Endothelial cell of umbilical vein (primary cell): ENCODE measurements around the gene VGLL4. TPM values are rescaled to one million over a fixed set of nuclear protein-coding genes. Genes with fewer than 3 reads are reported as not detected.
A peak's percentile ranks its signal among the peaks of the same experiment; 100 is the strongest.
"Not testable (repeated sequence)": the region's sequence is repeated elsewhere in the genome, so short reads cannot be mapped to it uniquely, and the experiment has no call there.

Experiments
- BruUV-seq: library from RNA; stranded (reverse); fragments of 400-500 nt; replicated peaks from 2 replicates; lab custom pipeline; 2021; lab: Mats Ljungman, UMichigan
- CTCF ChIA-PET: fragments of 300-600, 350-600 bp; sonication (Branson Sonifier 250); formaldehyde crosslinking; loops from one replicate; lab custom pipeline; 2021; ENCODE audit warnings: antibody characterized with exemption, inconsistent platforms; lab: Charles Lee
- POLR2A ChIA-PET: fragments of 300-600, 350-600 bp; sonication (Branson Sonifier 250); formaldehyde crosslinking; loops from one replicate; lab custom pipeline; 2021; ENCODE audit warnings: antibody characterized with exemption, inconsistent platforms; lab: Charles Lee
- DNase-seq: peaks from one replicate; pipeline ENCODE4 v3.0.0-alpha.2; 2011; ENCODE audit warnings: low read depth, low spot score
- FAIRE-seq: peaks from 2 replicates; lab custom pipeline; 2011; peaks lifted over from hg19 to GRCh38; lab: Jason Lieb, UNC
- H2AFZ ChIP-seq: 2 replicates; pipeline ENCODE4 v1.6.0; 2012; ENCODE audit warnings: low read depth, low read length, control low read depth, inconsistent platforms
- H3K27ac ChIP-seq: 2 replicates; pipeline ENCODE4 v1.5.1; 2011; ENCODE audit warnings: low read depth, mild to moderate bottlenecking, control low read depth, low read length, moderate library complexity; ENCODE audit not compliant: insufficient read depth
- H3K27me3 ChIP-seq, 2 experiments: 2 replicates each; pipeline versions ENCODE4 v1.6.0 to v1.6.1; 2011; ENCODE audit warnings: low read length in 2 of 2, mixed read lengths in 1 of 2; ENCODE audit not compliant: control insufficient read depth in 2 of 2, insufficient read depth in 2 of 2
- H3K36me3 ChIP-seq, 2 experiments: 2 replicates in 1 of 2; 3 replicates in 1 of 2; pipeline ENCODE4 v1.5.1; 2011; ENCODE audit warnings: low read length in 2 of 2, mild to moderate bottlenecking in 1 of 2, moderate library complexity in 1 of 2; ENCODE audit not compliant: control insufficient read depth in 2 of 2, insufficient read depth in 2 of 2; ENCODE audit errors: extremely low read depth in 1 of 2
- H3K4me1 ChIP-seq: 3 replicates; pipeline ENCODE4 v1.5.1; 2011; ENCODE audit warnings: mild to moderate bottlenecking, low read length; ENCODE audit not compliant: control insufficient read depth, insufficient read depth; ENCODE audit errors: extremely low read depth
- H3K4me2 ChIP-seq: 2 replicates; pipeline ENCODE4 v1.6.1; 2011; ENCODE audit warnings: low read length, control low read depth, mixed read lengths; ENCODE audit not compliant: insufficient read depth
- H3K4me3 ChIP-seq, 3 experiments: fragments of 200-600 bp in 1 of 3; sonication (generic), shearing (Covaris generic) in 1 of 3; replicated peaks in 1 of 3; 2 replicates each; pipeline ENCODE4 v1.5.1; 2011 to 2016; ENCODE audit warnings: control low read depth in 3 of 3, low read length in 3 of 3, mild to moderate bottlenecking in 2 of 3, inconsistent platforms in 1 of 3, low read depth in 1 of 3, moderate library complexity in 1 of 3; ENCODE audit not compliant: insufficient read depth in 1 of 3
- H3K79me2 ChIP-seq: 2 replicates; pipeline ENCODE4 v1.6.0; 2012; ENCODE audit warnings: low read length, inconsistent platforms; ENCODE audit not compliant: control insufficient read depth, insufficient read depth
- H3K9ac ChIP-seq: replicated peaks from 2 replicates; pipeline ENCODE3; 2011; ENCODE audit warnings: low read length, control low read depth; ENCODE audit not compliant: insufficient read depth; ENCODE audit errors: extremely low read depth
- H3K9me1 ChIP-seq: replicated peaks from 3 replicates; pipeline ENCODE4 v1.6.0; 2011; ENCODE audit warnings: mild to moderate bottlenecking, low read length; ENCODE audit not compliant: control insufficient read depth, insufficient read depth; ENCODE audit errors: extremely low read depth
- H3K9me3 ChIP-seq: replicated peaks from 2 replicates; pipeline ENCODE4 v1.5.1; 2012; ENCODE audit warnings: low read length, inconsistent platforms; ENCODE audit not compliant: control insufficient read depth, insufficient read depth
- H4K20me1 ChIP-seq: replicated peaks from 2 replicates; pipeline ENCODE3; 2011; ENCODE audit warnings: mild to moderate bottlenecking, low read length; ENCODE audit not compliant: control insufficient read depth, insufficient read depth; ENCODE audit errors: extremely low read depth
- EZH2 ChIP-seq: IDR thresholded peaks from 2 replicates; pipeline ENCODE4 v1.6.1; 2012; ENCODE audit warnings: borderline replicate concordance, low read depth, mild to moderate bottlenecking, moderate library complexity, low read length, inconsistent platforms; ENCODE audit not compliant: severe bottlenecking
- FOS ChIP-seq: IDR thresholded peaks from 2 replicates; pipeline ENCODE4 v1.6.1; 2011; ENCODE audit warnings: mild to moderate bottlenecking, low read length, moderate library complexity, borderline replicate concordance; ENCODE audit not compliant: insufficient read depth
- GATA2 ChIP-seq: IDR thresholded peaks from 2 replicates; pipeline ENCODE4 v1.7.0; 2011; ENCODE audit warnings: low read depth, mild to moderate bottlenecking, moderate library complexity, mixed read lengths, low read length; ENCODE audit not compliant: insufficient read length, insufficient read depth
- JUN ChIP-seq: IDR thresholded peaks from 2 replicates; pipeline ENCODE4 v1.6.1; 2011; ENCODE audit warnings: borderline replicate concordance, low read depth; ENCODE audit not compliant: insufficient read length, insufficient read depth
- MYC ChIP-seq: IDR thresholded peaks from one replicate; pipeline ENCODE4 v1.6.1; 2011; ENCODE audit warnings: mild to moderate bottlenecking, low read depth, low read length
- POLR2A ChIP-seq: IDR thresholded peaks from 2 replicates; pipeline ENCODE4 v1.6.1; 2012; ENCODE audit warnings: low read depth, mild to moderate bottlenecking, control low read depth, low read length
- POLR2AphosphoS5 ChIP-seq: IDR thresholded peaks from 2 replicates; pipeline ENCODE4 v1.6.1; 2012; ENCODE audit warnings: low read depth, mild to moderate bottlenecking, control low read depth, low read length, moderate library complexity; ENCODE audit not compliant: insufficient read depth
- dilution Hi-C: fragments of 300-500 bp; cut with MboI; formaldehyde crosslinking; loops from one replicate; pipeline ENCODE4 v1.15.0; 2019; ENCODE audit warnings: low sequenced_read_pairs; ENCODE audit not compliant: extremely low pct_ligation_motif_present
- intact Hi-C: fragments of 100-400 bp; cut with micrococcal nuclease; formaldehyde crosslinking; loops from one replicate; pipeline ENCODE4 v1.10.0; 2022
- polyA plus RNA-seq, 4 experiments: library from polyadenylated mRNA; depleted of rRNA in 3 of 4; stranded (reverse) in 3 of 4; unstranded in 1 of 4; fragments of >200 nt; gene quantifications; 2 replicates each; pipeline versions ENCODE4 v1.2.1 to v1.2.3, GENCODE V29; 2011 to 2012; ENCODE audit warnings: missing spikeins in 1 of 4
- total RNA-seq: library from RNA; stranded (reverse); gene quantifications from 2 replicates; pipeline ENCODE4 v1.2.3, GENCODE V29; 2021
- TF ChIP-seq, protein P1 (sequence below), 2 donors: IDR thresholded peaks; 1 replicate in 1 of 2; 2 replicates in 1 of 2; pipeline ENCODE4 v1.5.1; 2011; ENCODE audit warnings: low read length in 2 of 2, mild to moderate bottlenecking in 2 of 2, moderate library complexity in 2 of 2, control low read depth in 1 of 2, inconsistent platforms in 1 of 2, low read depth in 1 of 2; ENCODE audit not compliant: insufficient read depth in 1 of 2; ENCODE audit errors: extremely low read depth in 1 of 2
- TF ChIP-seq, protein P2 (sequence below): IDR thresholded peaks from 2 replicates; pipeline ENCODE4 v1.6.1; 2011; ENCODE audit not compliant: insufficient read depth, insufficient read length

VGLL4 gene
- total and polyA plus RNA-seq, 2 donors (not counting 3 experiments of a cell fraction or from before 2014, with no cell fraction given), result 67.0 to 78.9 TPM

DNA sequence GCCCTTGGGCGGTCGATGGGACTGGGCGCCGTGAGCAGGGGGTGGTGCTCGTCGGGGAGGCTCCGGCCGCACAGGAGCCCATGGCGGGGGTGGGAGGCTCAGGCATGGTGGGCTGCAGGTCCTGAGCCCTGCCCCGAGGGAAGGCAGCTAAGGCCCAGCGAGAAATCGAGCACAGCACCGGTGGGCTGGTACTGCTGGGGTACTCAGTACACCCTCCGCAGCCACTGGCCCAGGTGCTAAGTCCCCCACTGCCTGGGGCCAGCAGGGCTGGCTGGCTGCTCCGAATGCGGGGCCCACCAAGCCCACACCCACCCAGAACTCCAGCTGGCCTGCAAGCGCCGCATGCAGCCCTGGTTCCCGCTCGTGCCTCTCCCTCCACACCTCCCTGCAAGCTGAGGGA, 132.1 kb downstream of the VGLL4 start:
- H2AFZ ChIP-seq, H3K36me3 ChIP-seq, H3K27ac ChIP-seq, BruUV-seq, intact Hi-C loops, H4K20me1 ChIP-seq, H3K27me3 ChIP-seq, H3K9me3 ChIP-seq, H3K79me2 ChIP-seq, DNase-seq, H3K9ac ChIP-seq, H3K4me3 ChIP-seq, H3K4me2 ChIP-seq, POLR2A ChIA-PET, dilution Hi-C loops, CTCF ChIA-PET, H3K9me1 ChIP-seq, FAIRE-seq: not testable (repeated sequence)
- H3K4me1 ChIP-seq, result peaks cover 44% of the 10 kb centered on the region

DNA sequence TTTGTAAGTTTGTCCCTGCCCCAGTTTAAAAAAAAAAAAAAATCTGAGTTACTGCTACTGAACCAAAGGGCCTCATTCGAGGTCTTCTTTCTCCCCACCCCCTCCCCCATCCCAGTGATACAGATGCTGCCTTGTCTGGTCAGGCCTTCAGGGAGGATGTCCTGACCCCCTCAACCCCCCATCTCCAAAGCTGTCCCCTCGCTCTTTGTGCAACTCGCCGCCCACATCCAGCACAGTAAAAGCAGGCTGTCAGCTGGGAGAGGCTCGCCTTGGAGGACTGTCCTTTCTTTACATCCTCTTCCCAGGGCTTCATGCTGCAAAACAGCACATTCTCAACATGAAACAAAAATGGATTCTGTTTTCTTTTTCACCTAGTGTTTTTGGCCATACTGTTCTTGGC, 133.4 kb downstream of the VGLL4 start:
- Histone ChIP-seq H3K36me3 (no peaks in the 10 kb centered on the region), H3K27me3 (no peaks in the 10 kb centered on the region), H3K9ac (no peak overlapping the region), H3K27ac (peak overlapping the region; percentile 87), H3K9me1 (no peaks in the 10 kb centered on the region), H3K4me2 (peak overlapping the region; percentile 82), H4K20me1 (no peaks in the 10 kb centered on the region), H2AFZ (no peak overlapping the region), H3K9me3 (no peaks in the 10 kb centered on the region), H3K4me1 (peaks cover 44% of the 10 kb centered on the region), H3K79me2 (no peaks in the 10 kb centered on the region), H3K4me3 (no peak overlapping the region)
- ChIA-PET CTCF (interaction anchor here (1.2 to 2.8 kb wide), 3 partner anchors 12 to 131 kb away, joined by 4 to 14 read pairs (median 8); no protein-coding TSS in a partner anchor), POLR2A (no interaction called here)
- dilution Hi-C loops (no loop called here), intact Hi-C loops (no loop called here)
- no TSS peak for BruUV-seq
- DNase-seq (no peak), FAIRE-seq (no peak)
- TF ChIP-seq GATA2, result no peak
- TF ChIP-seq, protein P1, sequence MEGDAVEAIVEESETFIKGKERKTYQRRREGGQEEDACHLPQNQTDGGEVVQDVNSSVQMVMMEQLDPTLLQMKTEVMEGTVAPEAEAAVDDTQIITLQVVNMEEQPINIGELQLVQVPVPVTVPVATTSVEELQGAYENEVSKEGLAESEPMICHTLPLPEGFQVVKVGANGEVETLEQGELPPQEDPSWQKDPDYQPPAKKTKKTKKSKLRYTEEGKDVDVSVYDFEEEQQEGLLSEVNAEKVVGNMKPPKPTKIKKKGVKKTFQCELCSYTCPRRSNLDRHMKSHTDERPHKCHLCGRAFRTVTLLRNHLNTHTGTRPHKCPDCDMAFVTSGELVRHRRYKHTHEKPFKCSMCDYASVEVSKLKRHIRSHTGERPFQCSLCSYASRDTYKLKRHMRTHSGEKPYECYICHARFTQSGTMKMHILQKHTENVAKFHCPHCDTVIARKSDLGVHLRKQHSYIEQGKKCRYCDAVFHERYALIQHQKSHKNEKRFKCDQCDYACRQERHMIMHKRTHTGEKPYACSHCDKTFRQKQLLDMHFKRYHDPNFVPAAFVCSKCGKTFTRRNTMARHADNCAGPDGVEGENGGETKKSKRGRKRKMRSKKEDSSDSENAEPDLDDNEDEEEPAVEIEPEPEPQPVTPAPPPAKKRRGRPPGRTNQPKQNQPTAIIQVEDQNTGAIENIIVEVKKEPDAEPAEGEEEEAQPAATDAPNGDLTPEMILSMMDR (IDR thresholded peaks at IDR 0.05; ENCODE audit: extremely low read depth in 1 of 2, insufficient read depth in 1 of 2, low read depth in 1 of 2, low read length in 2 of 2), result no peak
- no peak for TF ChIP-seq EZH2
- TF ChIP-seq POLR2A, result no peak
- TF ChIP-seq POLR2AphosphoS5, result no peak
- TF ChIP-seq MYC, result no peak
- TF ChIP-seq JUN, result no peak
- no peak for TF ChIP-seq FOS
- TF ChIP-seq, protein P2, sequence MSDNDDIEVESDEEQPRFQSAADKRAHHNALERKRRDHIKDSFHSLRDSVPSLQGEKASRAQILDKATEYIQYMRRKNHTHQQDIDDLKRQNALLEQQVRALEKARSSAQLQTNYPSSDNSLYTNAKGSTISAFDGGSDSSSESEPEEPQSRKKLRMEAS, result no peak
